ENCODE data around the gene AFF2.

DNA sequence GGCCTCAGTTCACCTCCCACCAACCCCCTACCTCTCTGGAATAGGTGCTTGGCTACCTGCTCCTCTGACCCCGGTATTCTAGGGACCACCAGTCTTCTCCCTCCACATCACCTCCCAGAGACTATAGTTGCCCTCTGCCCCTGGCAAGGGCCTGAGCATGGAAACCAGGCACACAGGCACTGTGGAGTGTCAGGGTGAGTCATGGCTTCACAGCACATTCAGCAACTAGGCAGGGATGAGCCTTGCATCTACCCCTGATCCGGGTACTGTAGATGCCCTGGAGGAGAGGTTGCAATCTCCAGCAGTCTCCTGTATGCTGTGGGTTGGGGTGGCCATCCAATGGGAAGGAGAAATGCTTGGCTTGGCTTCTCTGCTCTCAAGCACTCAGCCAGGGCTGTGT lies 532.0 kb downstream of the AFF2 start:
- TF ChIP-seq, protein P1, sequence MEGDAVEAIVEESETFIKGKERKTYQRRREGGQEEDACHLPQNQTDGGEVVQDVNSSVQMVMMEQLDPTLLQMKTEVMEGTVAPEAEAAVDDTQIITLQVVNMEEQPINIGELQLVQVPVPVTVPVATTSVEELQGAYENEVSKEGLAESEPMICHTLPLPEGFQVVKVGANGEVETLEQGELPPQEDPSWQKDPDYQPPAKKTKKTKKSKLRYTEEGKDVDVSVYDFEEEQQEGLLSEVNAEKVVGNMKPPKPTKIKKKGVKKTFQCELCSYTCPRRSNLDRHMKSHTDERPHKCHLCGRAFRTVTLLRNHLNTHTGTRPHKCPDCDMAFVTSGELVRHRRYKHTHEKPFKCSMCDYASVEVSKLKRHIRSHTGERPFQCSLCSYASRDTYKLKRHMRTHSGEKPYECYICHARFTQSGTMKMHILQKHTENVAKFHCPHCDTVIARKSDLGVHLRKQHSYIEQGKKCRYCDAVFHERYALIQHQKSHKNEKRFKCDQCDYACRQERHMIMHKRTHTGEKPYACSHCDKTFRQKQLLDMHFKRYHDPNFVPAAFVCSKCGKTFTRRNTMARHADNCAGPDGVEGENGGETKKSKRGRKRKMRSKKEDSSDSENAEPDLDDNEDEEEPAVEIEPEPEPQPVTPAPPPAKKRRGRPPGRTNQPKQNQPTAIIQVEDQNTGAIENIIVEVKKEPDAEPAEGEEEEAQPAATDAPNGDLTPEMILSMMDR (IDR thresholded peaks at IDR 0.05), result no peak
- TF ChIP-seq POLR2A (IDR thresholded peaks at IDR 0.05), result no peak
- no peak for TF ChIP-seq POLR2AphosphoS5 (IDR thresholded peaks at IDR 0.05)
